Measurements from ENCODE around the gene TSFM.

TSFM gene

GRCh38 chr12:57782608-57783465 is at the start of gene TSFM:
Gene TSFM (plus strand): TSS chr12:57782787. CDS start chr12:57782802, 15 bp downstream.
- H3K4me2 ChIP-seq = peak within 1 kb of the TSS; percentile 76 to 99 (median 91)
- peak within 1 kb of the TSS; percentile 36 to 88 (median 83); a peak in 21 of 22 replicates for H3K27ac ChIP-seq
- peak in 7 of 11 experiments; percentile 15 to 68 (median 45); a peak in 6 of 22 replicates for TF ChIP-seq Cebpa-rat (IDR thresholded peaks at IDR 0.05)

DNA sequence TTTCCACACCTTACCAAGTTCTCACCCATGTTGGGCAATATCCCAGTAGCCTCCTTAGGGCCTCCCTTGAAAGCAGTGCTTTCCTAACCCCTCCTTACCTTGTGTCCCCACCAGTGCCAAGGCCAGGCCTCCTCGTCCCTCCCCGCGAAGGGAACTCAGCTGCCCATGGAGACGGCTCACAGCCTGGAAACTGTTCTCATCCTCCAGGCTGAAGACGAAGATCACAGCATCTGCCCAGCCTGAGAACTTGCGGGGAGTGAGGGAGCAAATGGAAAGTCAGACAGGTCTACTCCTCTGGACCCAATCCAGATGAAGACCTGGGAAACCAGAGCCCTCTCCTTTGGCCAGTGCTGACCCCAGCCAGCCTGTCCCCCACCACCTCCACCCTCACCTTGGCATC is 48.7 kb upstream of the TSFM start:
- Histone ChIP-seq H3K9ac (no peak overlapping the region), H4K20me1 (peaks cover 0 to 70% (median 19%) of the 10 kb centered on the region in 11 experiments; a peak in 13 of 22 replicates), H3K9me3 (replicated peaks in 1 of 11) (no peaks in the 10 kb centered on the region), H3K36me3 (peaks cover 54 to 89% (median 77%) of the 10 kb centered on the region in 11 experiments), H3K4me3 (no peak overlapping the region), H3K27me3 (no peaks in the 10 kb centered on the region), H3K4me2 (no peak overlapping the region), H3K27ac (no peak overlapping the region), H3K4me1 (peaks cover 0 to 6% (median 0%) of the 10 kb centered on the region in 10 experiments; a peak in 7 of 20 replicates)
- no peak; a peak in 1 of 22 replicates for TF ChIP-seq Cebpa-rat (IDR thresholded peaks at IDR 0.05)

More at GRCh38 chr12:57782608-57783465, at the start of gene TSFM:
- Histone ChIP-seq H3K4me3 (peak within 1 kb of the TSS; percentile 80 to 99 (median 94)), H3K9me3 (replicated peaks in 1 of 11) (no peaks in the 10 kb centered on the region), H4K20me1 (peaks cover 0 to 22% (median 0%) of the 10 kb centered on the region in 11 experiments; a peak in 7 of 22 replicates), H3K27me3 (no peaks in the 10 kb centered on the region), H3K9ac (peak within 1 kb of the TSS; percentile 85 to 96 (median 91)), H3K4me1 (peaks cover 33 to 57% (median 38%) of the 10 kb centered on the region in 10 experiments), H3K36me3 (peaks cover 29 to 64% (median 47%) of the 10 kb centered on the region in 11 experiments)

GRCh38 chr12:57734591-57734990 is 48.0 kb upstream of the TSFM start:
- Histone ChIP-seq H3K9ac (no peak overlapping the region), H4K20me1 (peaks cover 0 to 76% (median 19%) of the 10 kb centered on the region in 11 experiments; a peak in 13 of 22 replicates), H3K4me1 (peaks cover 6 to 13% (median 6%) of the 10 kb centered on the region in 10 experiments), H3K4me2 (no peak overlapping the region), H3K9me3 (replicated peaks in 1 of 11) (no peaks in the 10 kb centered on the region), H3K27ac (no peak overlapping the region), H3K36me3 (peaks cover 51 to 87% (median 73%) of the 10 kb centered on the region in 11 experiments), H3K4me3 (no peak overlapping the region), H3K27me3 (no peaks in the 10 kb centered on the region)
- TF ChIP-seq Cebpa-rat (IDR thresholded peaks at IDR 0.05) = no peak

GRCh38 chr12:57735198-57735855 is 47.3 kb upstream of the TSFM start:
- Histone ChIP-seq H3K4me1 (peaks cover 13 to 20% (median 14%) of the 10 kb centered on the region in 10 experiments), H4K20me1 (peaks cover 0 to 83% (median 19%) of the 10 kb centered on the region in 11 experiments; a peak in 13 of 22 replicates), H3K4me3 (no peak overlapping the region), H3K27me3 (no peaks in the 10 kb centered on the region), H3K9ac (no peak overlapping the region; a peak in 1 of 22 replicates), H3K36me3 (peaks cover 44 to 80% (median 65%) of the 10 kb centered on the region in 11 experiments), H3K27ac (no peak overlapping the region), H3K9me3 (replicated peaks in 1 of 11) (no peaks in the 10 kb centered on the region), H3K4me2 (no peak overlapping the region)
- TF ChIP-seq Cebpa-rat (IDR thresholded peaks at IDR 0.05) = no peak

GRCh38 chr12:57735952-57736740 is 46.4 kb upstream of the TSFM start:
- H3K4me1 ChIP-seq = peaks cover 21 to 28% (median 22%) of the 10 kb centered on the region in 10 experiments
- no peak overlapping the region for H3K4me3 ChIP-seq
- H3K9me3 ChIP-seq (replicated peaks in 1 of 11) = no peaks in the 10 kb centered on the region
- H3K27me3 ChIP-seq = no peaks in the 10 kb centered on the region
- TF ChIP-seq Cebpa-rat (IDR thresholded peaks at IDR 0.05) = no peak
- peaks cover 0 to 81% (median 19%) of the 10 kb centered on the region in 11 experiments; a peak in 13 of 22 replicates for H4K20me1 ChIP-seq
- H3K27ac ChIP-seq = no peak overlapping the region; a peak in 1 of 22 replicates
- peak overlapping the region in 1 of 11 experiments; percentile 18; a peak in 1 of 22 replicates for H3K9ac ChIP-seq
- H3K36me3 ChIP-seq = peaks cover 36 to 72% (median 57%) of the 10 kb centered on the region in 11 experiments
- H3K4me2 ChIP-seq = no peak overlapping the region

DNA sequence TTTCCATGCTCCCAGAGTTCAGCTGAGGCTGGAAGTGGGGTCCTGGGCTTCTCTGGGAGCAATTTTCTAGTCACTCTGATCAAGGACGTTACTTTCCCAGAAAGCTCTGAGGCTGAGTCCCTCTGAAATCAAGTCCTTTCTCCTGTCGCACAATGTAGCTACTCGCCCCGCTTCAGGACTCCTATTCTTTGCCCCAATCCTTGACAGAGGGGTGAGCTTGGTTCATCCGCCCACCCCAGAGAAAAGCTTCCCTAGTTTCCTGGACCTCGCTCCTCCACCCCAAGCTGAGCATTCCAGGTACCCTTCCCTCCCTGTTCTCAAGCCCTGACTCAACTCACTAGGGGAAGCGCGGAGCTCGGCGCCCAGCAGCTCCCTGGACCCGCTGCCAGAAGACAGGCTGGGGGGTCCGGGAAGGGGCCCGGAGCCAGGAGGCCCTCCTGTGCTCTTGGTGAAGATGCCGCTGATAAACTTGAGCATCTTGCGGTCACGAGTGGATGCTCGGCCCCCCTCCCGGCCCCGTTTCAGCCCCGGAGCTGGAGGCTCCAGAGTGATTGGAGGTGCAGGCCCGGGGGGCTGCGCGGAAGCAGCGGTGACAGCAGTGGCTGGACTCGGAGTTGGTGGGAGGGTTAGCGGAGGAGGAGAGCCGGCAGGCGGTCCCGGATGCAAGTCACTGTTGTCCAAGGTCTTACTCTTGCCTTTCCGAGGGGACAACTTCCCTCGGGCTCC is 45.7 kb upstream of the TSFM start:
- H3K4me1 ChIP-seq = peaks cover 29 to 36% (median 29%) of the 10 kb centered on the region in 10 experiments
- no peak overlapping the region; a peak in 2 of 22 replicates for H3K27ac ChIP-seq
- H3K27me3 ChIP-seq = no peaks in the 10 kb centered on the region
- H3K9me3 ChIP-seq (replicated peaks in 1 of 11) = no peaks in the 10 kb centered on the region
- no peak overlapping the region for H3K4me3 ChIP-seq
- H4K20me1 ChIP-seq = peaks cover 0 to 75% (median 19%) of the 10 kb centered on the region in 11 experiments; a peak in 13 of 22 replicates
- TF ChIP-seq Cebpa-rat (IDR thresholded peaks at IDR 0.05) = no peak
- H3K4me2 ChIP-seq = no peak overlapping the region
- H3K36me3 ChIP-seq = peaks cover 29 to 64% (median 50%) of the 10 kb centered on the region in 11 experiments
- 0 out of 22 replicates have a peak overlapping the region, but pooled peaks of 1 of the 11 experiments have one; percentile 16 for H3K9ac ChIP-seq

DNA sequence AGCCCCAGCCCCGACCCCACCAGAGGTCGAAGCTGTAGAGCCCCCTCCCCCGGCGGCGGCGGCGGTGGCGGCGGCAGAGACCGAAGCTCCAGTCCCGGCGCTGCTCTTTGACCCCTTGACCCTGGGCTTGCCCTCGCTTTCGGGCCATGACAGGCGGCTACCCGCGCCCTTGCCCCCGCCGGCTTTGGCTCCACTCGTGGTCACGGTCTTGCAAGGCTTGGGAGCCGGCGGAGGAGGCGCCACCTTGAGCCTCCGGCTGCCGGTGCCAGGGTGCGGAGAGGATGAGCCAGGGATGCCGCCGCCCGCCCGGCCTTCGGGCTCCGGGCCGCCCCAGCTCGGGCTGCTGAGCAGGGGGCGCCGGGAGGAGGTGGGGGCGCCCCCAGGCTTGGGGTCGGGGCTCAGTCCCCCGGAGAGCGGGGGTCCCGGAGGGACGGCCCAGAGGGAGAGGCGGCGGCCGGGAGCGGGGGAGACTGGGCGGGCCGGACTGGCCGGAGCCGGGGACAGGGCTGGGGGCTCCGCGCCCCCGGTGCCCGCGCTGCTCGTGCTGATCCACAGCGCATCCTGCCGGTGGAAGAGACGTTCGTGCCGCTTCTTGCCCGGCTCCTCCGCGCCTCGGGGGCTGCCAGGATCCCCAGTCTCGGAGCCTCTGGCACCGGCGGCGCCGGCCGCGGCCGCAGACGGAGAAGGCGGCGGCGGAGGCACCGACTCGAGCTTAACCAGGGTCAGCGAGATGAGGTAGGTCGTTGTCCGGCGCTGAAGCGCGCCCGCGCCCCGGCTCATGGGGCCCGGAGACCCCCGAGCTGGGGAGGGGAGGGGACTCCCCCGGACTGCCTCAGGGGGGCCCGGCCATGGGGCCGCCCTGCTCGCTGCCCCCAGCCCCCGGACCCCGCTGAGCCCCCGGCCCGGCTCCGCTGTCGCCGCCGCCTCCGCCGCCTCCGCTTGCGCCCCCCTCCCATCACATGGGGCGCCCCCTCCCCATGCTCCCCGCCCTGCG is 44.8 kb upstream of the TSFM start:
- no peak for TF ChIP-seq Cebpa-rat (IDR thresholded peaks at IDR 0.05)
- H3K4me3 ChIP-seq = no peak overlapping the region
- H3K4me1 ChIP-seq = peaks cover 36 to 45% (median 38%) of the 10 kb centered on the region in 10 experiments
- H3K9ac ChIP-seq = no peak overlapping the region
- peaks cover 20 to 55% (median 41%) of the 10 kb centered on the region in 11 experiments for H3K36me3 ChIP-seq
- no peak overlapping the region; a peak in 1 of 22 replicates for H3K27ac ChIP-seq
- H4K20me1 ChIP-seq = peaks cover 0 to 68% (median 19%) of the 10 kb centered on the region in 11 experiments; a peak in 13 of 22 replicates
- H3K4me2 ChIP-seq = no peak overlapping the region
- H3K27me3 ChIP-seq = no peaks in the 10 kb centered on the region
- H3K9me3 ChIP-seq (replicated peaks in 1 of 11) = no peaks in the 10 kb centered on the region

Data from BLaER1 treated with 17β-estradiol and CSF1 and Interleukin-3, amounts not matched to agents 10 nM and 100 nM (cell line).